ENCODE measurements around the gene IL34.

Gene IL34

DNA sequence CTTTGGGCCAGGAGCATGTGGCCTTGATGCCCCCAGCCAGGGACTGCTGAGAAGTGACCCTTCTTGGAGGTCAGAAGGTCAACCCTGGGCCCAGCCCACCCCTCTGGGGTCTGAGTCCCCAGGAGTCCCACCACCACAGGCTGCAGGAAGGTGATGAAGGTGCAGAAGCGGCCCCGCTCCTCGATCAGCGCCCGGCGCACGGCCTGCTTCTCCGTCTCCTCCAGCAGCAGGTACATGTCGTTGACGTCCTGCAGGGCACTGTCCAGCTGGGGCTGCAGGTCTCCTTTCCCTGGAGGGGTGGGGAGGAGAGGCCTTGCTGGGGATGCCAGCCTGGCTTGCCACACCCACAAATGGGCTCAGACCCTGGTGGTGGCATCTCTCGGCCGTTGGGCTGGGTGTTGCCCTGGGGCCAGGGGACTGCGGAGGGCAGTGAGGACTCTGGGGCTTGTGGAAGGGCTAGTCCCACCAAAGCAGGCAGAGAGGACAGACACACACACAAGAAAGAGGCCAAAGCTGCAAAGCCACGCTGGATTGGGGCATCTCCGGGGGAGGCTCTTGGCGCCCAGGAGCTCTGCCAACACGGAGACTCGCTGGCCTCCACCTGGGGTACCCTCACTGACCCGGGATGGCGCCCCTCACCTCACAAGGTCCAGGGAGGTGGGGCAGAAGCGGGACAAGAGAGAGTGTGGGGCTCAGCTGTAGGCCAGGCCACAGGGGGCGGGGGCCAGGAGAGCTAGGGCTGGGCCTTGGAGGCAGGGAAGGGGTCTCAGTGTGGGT lies 31.9 kb downstream of the IL34 start:
- no peak for DNase-seq (ENCODE audit: low read depth)

GRCh38 chr16:70678898-70679670 lies 32.7 kb downstream of the IL34 start:
- DNase-seq (ENCODE audit: low read depth) = no peak

DNA sequence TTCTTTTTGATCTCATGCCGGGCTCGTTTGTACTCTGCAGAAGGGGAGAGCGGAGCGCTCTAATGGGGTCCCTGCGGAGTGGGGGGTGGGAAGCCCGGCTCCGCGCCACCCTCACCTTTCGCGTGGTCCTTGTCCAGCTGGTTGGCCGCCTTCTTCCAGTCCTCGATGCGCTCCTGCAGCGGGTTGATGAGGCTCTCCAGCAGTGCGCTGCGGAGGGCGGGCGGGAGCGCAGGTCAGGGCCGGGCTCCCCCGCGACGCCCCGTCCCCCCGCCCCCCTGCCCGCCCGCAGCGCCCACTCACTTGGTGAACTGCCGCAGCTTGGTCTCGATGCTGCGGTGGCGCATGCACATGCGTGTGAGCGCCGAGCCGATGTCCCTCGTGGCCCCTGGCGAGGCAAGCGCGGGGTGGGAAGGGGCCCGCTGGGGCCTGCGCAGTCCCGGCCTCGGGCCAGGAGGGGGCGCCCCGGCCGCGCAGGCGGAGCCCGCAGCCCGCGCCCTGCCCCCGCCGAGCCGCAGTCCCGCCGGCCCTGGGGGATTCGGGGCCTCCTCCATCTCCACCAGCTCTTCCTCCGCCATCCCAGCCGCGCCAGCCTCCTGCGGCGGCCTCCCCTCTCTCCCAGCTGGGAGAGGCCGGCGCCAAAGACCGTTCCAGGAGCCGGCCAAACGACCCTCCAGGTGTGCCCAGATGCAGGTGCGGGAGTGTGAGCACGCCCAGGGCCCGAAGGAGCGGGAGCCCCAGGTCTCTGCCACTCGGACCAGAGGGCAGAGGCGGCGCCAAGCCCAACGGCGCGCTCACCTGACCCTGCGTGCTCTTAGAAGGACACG lies 33.5 kb downstream of the IL34 start:
- no peak for DNase-seq (ENCODE audit: low read depth)

DNA sequence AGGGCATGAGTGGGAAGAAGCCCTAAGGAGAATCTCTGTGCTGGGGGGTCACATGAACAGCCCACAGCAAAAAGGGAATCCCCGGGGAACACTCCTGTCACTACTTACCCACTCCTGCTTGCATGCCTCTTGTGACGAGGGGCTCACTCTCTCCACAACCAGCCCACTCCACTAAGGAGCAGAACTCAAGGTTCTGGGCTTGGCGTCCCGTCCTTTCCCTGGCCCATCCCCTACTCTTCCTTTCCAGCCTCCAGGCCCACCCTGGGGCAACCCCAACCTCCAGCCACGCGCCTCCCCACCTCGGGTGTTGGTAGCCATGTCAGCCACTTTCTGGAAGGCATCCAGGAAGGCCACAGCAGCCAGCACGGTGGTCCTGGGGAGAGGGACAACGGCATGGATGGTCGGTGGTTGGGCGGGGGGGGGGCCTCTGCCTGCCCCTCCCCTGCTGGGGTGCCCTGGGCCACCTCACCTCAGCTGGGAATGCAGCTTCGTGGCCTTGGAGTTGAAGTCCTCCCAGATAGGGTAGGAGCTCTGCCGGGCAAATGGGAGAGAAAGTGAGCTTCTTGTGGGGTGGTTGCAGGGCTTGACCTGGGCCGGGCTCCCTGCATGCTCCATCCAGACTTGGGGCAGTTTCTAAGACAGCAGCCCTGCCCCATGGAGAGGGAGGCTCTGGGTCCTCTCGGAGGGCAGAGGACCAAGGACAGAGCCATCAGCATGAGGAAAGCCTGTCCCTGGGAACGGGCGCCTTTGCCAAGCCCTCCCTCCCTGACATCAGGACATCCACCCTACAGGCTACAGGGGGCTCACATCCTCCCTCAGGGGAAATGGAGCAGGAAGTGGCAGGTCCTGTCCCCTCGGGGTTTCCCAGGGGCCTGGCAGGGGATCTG lies 34.4 kb downstream of the IL34 start:
- DNase-seq (ENCODE audit: low read depth) = no peak

DNA sequence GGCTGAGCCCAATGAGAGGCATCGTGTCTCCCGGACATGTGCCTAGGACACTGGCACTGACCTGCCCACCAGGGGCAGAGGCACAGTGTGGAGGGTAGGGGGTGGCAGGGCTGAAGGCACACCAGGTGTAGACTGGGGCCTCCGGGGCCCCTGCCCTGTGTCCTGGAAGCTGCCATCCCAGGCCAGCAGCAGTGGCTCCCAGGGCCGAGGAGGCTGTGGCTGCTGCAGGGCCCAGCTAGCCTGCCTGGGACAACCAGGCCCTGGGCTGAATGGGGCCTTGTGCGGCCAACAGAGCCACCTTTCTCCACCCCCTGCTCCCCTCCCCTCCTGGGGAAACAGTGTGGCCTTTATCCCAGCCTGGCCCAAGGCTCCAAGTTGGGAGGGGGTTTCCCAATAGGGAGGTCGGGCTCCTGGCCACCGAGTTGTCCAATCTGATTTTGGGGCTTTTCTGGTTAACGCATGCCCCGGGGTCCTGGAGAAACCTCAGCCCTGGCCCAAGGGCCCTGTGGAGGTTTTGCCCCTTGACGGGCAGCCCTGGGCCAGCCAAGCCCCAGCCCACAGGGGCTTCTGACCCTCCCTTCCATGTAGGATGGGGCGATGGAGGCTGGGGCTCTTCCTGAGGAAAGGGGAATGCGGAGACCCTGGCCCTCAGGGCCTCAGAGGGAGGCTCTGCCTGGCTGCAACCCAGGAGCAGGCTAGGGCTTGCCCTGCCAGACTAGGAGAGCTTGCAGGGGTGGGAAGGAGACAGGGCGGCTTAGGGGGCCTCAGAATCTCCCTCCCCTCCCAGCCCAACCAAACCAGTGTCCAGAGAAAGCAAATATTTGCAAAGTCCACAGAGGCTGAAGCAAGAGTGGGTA lies 35.3 kb downstream of the IL34 start:
- no peak for DNase-seq (ENCODE audit: low read depth)

DNA sequence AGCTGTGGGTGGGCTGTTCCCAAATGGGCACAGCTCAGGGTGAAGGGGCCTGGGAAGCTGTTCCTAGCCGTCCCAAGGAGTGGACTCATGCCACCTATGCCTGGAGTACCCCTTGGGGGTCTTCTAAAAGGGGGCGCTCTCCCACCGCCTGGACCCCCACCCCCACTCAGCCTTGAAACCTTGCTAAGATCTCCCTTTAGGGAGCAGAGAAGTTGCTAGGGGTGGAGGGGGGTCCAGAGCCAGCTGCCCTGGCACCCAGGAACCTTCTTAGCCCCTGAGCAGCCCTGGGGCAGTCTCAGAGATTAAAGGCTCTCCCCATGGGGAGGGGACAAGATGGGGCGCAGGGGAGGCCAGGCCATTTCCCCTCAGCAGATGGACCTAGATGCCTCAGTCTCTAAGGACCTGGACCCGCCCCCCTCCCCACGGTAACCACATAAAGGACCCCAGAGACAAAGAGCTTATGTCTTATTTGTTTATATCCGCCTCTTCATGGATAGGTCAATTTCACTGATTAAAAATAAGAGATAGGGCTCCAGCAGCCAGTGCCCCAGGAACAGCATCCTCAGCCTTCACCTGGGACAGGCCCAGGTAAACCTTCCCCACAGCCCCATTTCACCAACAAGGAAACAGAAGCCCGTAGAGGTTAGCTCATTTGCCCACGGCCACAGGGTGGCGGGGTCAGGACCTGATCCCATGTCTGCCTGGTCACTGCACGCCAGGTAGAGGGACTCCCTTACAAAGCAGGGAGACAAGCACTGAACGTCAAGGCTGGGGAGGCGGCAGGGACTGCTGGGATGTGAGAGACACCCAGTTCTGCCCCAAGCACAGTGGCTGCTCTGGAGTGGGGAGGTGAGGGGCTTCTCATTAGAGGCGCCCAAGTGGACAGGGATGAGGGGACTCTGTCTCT lies 36.1 kb downstream of the IL34 start:
- DNase-seq (ENCODE audit: low read depth) = no peak

DNA sequence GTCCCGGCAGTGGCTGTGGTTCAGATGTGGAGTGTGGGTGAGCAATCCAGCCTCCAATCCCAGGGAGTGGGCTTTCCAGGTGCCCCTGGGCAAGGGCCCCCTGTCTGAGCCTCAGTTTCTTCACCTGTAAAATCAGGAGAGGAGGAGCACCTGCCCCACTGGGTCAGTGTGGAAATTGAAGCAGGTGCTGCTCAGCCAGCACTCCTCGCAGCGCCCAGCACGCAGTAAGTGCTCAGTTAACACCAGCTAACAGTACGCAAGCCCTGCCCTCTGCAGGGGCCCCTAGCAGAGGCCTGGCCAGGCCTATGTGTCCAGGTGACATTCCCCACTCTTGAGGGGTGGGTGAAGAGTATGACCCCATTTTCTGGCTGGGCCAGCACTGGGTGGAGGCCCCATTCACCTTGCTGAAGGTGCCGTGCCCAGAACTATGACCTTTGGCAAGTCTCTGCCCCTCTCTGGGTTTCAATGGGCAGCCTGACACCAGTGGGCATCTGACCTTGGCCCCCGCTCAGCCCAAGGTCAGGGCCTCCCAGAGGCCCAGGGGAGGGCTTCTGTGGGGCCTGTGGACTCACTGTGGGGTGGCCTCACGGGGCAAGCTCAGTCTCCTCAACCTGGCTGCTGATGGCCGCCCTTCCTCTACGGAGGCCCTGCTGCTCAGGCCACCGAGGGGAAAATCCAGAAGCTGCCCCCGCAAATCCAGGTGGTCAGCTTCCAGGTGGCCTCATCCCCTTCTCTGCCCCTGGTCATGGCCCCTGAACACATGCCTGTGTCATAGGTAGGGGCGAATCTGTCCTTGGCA lies 37.0 kb downstream of the IL34 start:
- no peak for DNase-seq (ENCODE audit: low read depth)

- no peak for DNase-seq (ENCODE audit: low read depth)
Observed at GRCh38 chr16:70684146-70685060, 38.0 kb downstream of the IL34 start.

DNA sequence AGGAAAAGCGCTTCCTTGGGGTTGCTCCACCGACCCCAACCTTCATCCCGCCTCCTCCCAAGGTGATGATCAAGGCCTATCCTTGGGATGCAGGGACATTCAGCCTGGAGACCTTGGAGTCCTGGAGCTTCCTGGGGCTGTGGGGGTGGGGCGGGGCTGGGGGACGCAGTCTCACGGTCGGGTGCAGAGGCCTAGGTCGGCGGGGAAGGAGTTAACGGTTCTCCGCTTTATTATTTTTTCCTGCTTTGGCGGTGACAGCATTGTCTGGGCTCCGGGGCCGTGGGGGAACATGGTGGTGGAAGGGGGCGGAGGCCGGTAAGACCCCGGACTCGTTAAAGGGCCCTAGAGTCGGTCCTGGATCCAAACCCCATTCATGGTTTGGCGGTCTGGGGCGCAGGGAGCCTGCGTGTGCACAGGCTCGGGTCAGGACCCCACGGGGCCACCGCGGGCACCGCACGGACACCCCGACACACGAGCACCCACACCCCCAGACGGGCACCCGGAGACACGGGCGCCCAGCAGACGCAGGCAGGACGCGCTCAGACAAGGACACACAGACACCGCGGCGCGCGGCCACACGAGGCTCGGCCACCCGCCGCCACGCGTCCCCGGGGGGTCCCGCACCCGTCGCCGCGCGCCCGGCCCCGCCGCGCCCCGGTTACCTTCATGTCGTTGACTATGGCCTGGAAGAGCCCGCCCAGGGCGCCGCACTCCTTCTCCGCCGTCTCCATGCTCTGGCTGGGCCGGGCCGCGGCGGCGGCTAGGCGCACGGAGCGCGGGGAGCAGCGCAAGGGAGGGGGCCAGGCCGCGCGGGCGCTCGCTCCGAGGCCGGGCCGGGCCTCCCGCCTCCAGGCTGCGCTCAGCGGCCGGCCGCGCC lies 38.9 kb downstream of the IL34 start:
- no peak for DNase-seq (ENCODE audit: low read depth)

- DNase-seq (ENCODE audit: low read depth) = no peak
Observed at GRCh38 chr16:70685938-70686375, 39.6 kb downstream of the IL34 start, which contains the start of gene MTSS2. TSS of gene MTSS2 (minus strand) at chr16:70686053. CDS start at chr16:70685791, 262 bp downstream.

DNA sequence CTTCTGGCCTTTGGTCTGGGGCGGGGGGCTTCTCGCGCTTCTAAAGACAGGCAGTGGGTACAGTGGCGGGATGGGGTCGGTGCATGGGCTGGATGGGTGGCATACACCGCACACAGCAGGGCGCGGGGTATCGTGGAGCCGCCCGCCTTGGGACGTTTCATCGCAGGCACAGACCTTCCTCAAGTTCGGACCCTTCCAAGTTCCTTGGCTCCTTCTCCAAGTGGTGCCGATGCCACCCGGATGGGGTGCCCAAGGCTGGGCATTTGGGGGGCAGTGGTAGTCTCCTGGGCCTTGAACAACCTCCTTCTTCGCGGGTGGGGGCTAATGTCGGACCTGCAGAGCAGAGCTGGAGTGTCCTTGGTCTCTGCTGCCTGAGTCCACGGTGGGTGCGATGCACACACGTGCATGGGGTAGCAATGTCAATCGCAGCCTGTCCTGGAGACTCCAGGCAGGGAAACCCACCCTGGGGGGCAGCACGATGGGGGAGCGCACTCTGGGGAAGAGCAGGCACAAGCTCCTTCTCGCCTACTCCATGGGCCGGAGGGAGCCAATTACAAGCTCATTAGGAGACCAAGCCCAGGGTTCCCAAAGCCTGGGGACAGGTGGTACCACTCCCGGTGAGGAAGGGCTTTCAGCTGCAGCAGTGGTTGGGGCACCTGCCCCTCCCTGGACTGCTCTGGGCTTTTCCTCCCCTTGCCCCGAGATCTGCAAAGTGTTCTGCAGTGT lies 40.2 kb downstream of the IL34 start:
- no peak for DNase-seq (ENCODE audit: low read depth)

DNA sequence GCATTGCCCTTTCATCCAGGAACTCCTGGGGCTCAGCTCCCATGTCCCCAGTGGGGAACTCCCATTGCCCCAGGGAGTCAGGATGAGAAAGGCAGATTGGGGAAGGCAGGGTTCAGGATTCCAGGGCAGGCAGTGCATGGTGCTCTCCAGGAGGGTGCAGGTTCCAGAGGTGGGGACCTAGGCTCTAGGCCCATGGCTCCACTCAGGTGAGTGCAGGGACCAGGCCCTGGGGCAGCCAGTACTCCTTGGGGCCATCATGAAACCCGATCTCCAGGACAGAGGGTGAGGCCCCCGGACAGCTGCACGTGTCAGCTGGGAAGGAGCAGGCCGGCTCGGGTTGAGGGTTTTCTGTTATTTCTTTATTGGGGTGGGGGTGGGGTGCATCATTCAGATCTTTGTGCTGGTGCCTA lies 40.7 kb downstream of the IL34 start:
- no peak for DNase-seq (ENCODE audit: low read depth)

DNA sequence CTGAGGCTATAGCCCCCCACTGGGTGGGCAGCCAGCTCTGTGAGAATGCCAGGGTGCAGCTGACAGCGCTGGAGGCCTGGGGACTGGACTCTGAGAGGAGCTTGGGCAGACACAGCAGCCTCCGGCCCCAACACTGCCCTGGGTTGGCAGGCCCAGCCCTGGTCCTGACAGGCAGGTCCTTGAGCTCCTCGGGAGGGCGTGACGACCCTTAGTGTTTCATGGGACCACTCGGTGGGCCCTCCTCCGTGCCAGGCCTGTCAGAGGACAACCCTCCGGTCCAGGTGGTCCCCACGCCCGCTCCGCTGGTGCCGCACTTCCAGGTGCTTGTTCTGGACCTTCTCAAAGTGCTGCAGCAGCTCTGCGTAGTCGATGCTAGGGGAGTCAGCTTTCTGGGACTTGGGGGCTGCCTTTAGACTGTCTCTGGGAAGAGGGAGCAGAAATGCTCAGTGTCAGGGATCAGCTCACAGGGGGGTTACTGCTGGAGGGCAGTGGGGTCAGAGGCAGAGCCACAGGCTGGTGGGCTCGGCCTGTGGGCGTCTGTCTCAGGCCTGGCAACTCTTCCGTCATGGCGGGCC lies 41.4 kb downstream of the IL34 start:
- DNase-seq (ENCODE audit: low read depth) = no peak

- DNase-seq (ENCODE audit: low read depth) = no peak
Observed at GRCh38 chr16:70688246-70688742, 41.9 kb downstream of the IL34 start.
